NCI-H2029 (cell line): ENCODE data around the gene PRMT3.
A peak's percentile ranks its signal among the peaks of the same experiment; 100 is the strongest.
"Not testable (repeated sequence)": the region's sequence is repeated elsewhere in the genome, so short reads cannot be mapped to it uniquely, and the experiment has no call there.

Experiments
- DNase-seq: peaks from one replicate; lab custom pipeline; 2025; lab: John Stamatoyannopoulos, UW

Gene PRMT3

DNA sequence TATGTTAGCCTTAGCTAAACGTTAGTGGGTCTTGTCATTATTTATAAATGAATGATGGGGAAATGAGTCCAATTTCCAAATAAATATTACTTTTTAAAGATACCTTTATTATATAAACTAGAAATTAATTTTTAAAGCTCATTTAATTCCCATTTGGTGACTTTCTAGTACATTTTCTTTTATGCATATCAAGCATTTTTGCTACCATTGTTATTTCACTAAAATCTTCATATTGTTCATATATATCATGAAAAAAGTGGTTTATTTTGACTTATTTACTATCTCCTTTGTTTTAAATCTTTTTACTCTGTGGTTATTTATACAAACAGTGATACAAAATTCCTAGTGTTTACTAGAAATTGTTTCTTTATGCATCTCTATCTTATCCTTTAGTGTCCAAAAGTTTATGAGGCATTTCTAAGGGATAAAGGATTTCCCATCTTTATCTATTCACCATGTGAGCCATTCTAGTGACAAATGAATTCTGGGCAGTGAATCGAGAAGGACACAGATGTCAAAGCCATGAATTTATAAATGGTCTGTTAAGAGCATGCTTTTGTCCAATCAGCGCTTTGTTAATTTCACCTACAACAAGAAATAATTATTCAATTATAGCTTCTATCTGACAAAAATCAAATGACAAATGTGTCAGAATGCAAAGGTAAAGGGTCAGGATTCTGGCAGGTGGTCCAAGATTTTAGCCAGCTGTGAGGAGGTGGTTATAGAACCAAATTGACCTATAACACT, 70.6 kb downstream of the PRMT3 start:
- no peak for DNase-seq

- DNase-seq: no peak
These were observed 71.6 kb downstream of the PRMT3 start for GRCh38 chr11:20458905-20459632.

DNA sequence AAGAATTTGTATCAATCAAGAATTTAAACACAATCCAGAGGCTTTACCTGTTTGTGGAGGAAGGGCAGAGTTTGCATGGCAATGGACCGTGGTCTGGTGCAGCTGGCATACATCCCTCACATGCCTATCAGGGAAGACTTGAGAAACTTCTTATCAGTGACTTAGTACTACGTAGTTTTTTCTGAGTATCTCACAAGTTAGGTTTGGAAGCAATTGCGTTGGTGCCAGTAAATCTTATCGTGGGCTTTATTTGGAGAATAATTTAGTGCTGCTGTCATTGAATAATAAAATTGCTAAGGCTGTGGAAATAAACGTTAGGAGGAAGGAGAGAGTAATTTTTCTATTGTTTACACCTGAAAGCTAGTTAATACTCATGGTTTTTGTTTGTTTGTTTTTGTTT, 72.3 kb downstream of the PRMT3 start:
- DNase-seq: no peak

- DNase-seq: no peak
These were observed 77.0 kb downstream of the PRMT3 start for GRCh38 chr11:20464518-20464917.

- no peak for DNase-seq
These were observed 80.1 kb downstream of the PRMT3 start for GRCh38 chr11:20467487-20468185.

GRCh38 chr11:20470348-20470747, 82.8 kb downstream of the PRMT3 start:
- no peak for DNase-seq

DNA sequence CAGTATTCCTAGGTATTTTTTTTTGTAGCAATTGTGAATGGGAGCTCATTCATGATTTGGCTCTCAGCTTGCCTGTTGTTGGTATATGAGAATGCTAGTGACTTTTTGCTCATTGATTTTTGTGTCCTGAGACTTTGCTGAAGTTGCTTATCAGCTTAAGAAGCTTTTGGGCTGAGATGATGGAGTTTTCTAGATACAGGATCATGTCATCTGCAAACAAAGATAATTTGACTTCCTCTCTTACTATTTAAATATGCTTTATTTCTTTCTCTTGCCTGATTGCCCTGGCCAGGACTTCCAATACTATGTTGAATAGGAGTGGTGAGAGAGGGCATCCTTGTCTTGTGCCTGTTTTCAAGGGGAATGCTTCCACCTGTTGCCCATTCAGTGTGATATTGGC, 84.4 kb downstream of the PRMT3 start:
- not testable (repeated sequence) for DNase-seq

GRCh38 chr11:20474176-20474881, 86.8 kb downstream of the PRMT3 start:
- DNase-seq: no peak

DNA sequence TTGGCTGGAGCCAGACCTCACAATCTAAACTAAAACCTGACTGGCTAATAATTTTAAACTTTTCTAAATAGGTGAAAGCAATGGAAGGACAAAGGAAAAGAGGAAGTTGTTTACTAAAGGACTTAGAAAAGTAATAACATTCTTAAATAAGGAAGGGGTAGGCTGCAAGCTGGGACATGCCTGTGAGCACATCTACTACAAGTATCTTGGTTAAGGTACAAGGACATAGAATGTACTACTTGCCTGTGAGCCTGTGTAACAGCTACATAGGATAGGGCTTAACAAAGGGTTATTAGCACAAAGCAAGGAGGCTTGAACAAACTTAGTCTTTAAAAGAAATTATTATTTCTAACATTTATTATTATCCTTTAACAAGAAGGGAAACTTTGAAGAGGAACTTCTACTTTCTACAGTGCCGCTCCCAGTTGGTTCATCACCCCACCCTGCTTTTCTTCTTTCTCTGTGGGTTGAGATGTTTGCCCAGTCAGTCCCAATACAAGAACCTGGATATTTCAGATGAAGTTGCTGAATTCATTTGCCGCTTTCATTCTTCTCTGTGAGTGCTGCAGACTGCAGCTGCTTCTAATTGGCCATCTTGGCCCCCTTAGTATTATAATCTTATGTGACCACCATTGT, 87.5 kb downstream of the PRMT3 start:
- no peak for DNase-seq

- DNase-seq: peak; percentile 23
These were observed 90.0 kb downstream of the PRMT3 start for GRCh38 chr11:20477418-20478090.

- DNase-seq: no peak
These were observed 92.0 kb downstream of the PRMT3 start for GRCh38 chr11:20479513-20479912.

DNA sequence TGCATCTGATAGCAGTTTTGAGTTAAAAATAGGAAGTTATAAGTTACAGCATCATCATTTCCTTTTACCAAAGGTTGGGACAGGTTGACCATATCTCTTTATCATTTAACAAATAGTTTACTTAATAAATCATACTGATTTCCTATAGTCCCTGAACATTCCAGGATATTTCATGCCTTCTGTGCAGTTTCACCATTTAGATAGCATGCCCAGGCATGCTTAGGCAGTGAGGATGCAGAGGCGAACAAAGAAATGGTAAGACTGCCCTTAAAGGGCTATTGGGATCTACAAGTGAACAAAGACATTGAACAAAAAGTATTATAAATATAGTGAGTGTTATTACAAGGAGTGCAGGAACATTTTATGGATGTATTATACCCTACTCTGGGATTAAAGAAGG, 96.4 kb downstream of the PRMT3 start:
- DNase-seq: no peak

GRCh38 chr11:20484416-20484815, 96.9 kb downstream of the PRMT3 start:
- not testable (repeated sequence) for DNase-seq

GRCh38 chr11:20488352-20488751, 100.8 kb downstream of the PRMT3 start:
- peak; percentile 91 for DNase-seq

- DNase-seq: peak; percentile 2
These were observed 102.4 kb downstream of the PRMT3 start for GRCh38 chr11:20489948-20490347.

GRCh38 chr11:20493340-20493739, 105.8 kb downstream of the PRMT3 start:
- no peak for DNase-seq

DNA sequence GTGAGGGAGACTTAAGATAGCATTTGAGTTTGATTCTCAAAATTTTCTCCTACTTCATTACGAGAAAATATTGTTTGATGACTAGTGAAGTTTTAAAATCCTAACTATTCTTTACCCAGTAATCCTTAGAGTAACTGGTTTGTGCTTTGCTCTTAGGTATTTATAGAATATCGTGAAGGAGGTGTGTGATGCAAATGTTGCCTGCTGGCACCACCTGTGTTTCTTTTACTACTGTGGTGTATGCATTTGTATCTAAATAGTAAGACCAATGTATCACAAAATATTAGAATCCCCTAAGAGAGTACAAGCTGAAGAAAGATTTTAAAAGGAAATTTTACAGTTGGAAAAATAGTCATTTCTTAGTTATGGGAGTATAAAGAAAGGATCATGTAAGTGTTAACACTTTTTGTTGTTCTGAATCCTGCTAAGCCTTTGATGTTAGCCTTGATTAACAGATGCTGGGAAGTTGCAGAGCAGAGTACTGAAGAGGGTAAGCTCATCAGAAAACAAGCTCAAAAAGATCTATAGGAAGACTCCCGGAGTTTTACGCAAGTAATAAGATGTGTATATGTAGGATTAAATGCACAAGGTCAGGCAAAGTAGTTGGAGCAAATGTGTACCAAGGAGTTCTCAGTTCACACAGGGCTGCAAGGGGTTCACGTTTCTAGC, 109.7 kb downstream of the PRMT3 start:
- no peak for DNase-seq

DNA sequence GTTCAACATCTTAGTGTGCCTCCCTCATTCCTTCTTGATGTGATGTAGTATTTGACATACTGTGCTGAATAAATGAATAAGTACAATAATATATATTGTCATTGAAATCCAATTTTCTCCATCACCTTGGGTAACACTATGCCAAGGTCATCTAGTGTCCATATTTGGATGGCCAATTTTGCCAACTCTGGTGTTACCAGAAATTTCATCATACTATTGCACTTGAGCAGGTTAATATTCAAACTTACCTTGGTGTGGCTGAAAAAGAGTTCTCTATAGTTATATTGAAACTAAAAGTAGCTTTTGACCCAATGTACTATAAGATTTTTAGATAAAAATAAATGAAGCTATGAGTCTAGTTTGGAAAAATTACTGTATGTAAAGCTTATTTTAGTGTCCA, 113.7 kb downstream of the PRMT3 start:
- no peak for DNase-seq

DNA sequence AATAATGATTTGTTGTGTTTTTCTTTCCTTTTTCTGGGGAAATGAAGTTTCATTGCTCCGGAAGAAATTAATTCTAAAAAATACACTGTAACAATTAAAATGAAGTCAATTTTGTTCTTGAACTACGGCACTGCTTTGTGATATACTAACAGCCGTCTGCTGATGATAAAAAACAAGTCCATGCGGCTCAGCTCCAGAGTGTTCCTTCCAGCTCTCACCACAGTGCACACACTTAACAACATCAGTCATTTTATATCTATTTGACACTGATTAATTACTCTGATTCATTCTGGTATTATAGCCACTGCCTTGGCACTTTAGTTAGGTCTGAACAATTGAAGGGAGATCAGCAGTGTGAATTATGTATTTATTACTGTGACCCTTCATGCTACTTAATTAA, 114.5 kb downstream of the PRMT3 start:
- DNase-seq: no peak

DNA sequence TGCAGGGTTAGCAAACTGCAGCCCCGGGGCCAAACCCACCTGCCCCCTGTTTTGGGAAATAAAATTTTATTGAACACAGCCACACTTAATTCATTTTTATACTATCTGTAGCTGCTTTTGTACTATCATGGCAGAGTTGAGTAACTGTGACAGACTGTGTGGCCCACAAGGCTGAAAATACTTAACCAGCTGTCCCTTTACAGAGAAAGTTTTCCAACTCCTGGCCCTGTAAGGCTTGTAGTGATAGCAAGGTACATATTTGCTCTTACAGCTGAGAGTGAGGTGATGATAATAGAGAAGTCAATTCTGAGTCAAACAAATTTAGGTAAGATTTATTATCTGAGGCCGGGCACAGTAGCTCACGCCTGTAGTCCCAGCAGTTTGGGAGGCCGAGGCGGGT, 124.5 kb downstream of the PRMT3 start:
- no peak for DNase-seq

- DNase-seq: no peak
These were observed 125.4 kb downstream of the PRMT3 start for GRCh38 chr11:20512869-20513268.
